ENCODE data around the gene UNC5C.

DNA sequence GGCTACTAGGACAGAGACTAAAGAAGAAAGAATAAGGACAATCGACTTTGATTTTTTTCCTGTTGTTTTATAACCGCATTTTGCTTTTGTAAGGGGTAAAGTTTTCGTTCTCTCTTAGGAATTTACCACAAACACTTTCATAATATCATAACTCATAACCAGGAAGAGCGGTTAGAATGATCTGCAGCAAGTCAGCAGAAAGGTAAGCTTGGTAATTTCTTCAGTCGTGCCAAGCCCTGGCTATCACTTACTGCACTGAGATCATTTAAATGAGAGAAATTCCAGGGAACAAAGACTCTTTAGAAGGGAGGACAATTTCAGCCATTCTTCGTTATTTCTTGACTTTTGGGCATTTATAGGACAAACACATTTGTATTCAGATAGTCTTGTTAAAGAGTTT, 258.1 kb downstream of the UNC5C start:
- TF ChIP-seq, protein P1, sequence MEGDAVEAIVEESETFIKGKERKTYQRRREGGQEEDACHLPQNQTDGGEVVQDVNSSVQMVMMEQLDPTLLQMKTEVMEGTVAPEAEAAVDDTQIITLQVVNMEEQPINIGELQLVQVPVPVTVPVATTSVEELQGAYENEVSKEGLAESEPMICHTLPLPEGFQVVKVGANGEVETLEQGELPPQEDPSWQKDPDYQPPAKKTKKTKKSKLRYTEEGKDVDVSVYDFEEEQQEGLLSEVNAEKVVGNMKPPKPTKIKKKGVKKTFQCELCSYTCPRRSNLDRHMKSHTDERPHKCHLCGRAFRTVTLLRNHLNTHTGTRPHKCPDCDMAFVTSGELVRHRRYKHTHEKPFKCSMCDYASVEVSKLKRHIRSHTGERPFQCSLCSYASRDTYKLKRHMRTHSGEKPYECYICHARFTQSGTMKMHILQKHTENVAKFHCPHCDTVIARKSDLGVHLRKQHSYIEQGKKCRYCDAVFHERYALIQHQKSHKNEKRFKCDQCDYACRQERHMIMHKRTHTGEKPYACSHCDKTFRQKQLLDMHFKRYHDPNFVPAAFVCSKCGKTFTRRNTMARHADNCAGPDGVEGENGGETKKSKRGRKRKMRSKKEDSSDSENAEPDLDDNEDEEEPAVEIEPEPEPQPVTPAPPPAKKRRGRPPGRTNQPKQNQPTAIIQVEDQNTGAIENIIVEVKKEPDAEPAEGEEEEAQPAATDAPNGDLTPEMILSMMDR (IDR thresholded peaks at IDR 0.05; ENCODE audit: low read depth, low read length, missing input control), result no peak
- no peak for TF ChIP-seq TAF1 (conservative IDR thresholded peaks at IDR 0.05)
- TF ChIP-seq, protein P2, sequence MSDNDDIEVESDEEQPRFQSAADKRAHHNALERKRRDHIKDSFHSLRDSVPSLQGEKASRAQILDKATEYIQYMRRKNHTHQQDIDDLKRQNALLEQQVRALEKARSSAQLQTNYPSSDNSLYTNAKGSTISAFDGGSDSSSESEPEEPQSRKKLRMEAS (IDR thresholded peaks at IDR 0.05), result no peak
